ENCODE data around the gene FAM149A.
A peak's percentile ranks its signal among the peaks of the same experiment; 100 is the strongest.

Gene FAM149A

GRCh38 chr4:186166852-186167512 is 62.5 kb downstream of the FAM149A start:
- DNase-seq = no peak

DNA sequence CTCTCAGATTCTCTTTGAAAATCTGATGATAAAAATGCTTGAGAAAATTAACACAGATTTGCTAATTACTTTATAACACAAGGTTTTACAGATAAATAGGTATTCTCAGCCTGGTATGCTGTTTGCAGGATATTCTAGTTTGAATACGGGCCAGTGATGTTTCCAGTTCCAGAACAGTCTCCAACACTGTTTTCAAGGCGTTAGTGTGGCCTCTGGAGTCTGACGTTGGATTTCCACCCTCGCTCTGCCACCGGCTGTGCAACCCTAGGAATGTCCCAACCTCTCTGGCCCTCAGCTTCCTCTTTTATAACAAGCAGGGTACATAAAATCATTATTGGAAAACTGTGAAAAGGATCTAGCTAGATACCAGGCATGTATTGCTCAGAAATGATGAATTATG is 63.1 kb downstream of the FAM149A start:
- DNase-seq = no peak

- DNase-seq = no peak
Measured at GRCh38 chr4:186168750-186169149, 64.2 kb downstream of the FAM149A start.

GRCh38 chr4:186169333-186169944 is 64.9 kb downstream of the FAM149A start:
- DNase-seq = no peak

DNA sequence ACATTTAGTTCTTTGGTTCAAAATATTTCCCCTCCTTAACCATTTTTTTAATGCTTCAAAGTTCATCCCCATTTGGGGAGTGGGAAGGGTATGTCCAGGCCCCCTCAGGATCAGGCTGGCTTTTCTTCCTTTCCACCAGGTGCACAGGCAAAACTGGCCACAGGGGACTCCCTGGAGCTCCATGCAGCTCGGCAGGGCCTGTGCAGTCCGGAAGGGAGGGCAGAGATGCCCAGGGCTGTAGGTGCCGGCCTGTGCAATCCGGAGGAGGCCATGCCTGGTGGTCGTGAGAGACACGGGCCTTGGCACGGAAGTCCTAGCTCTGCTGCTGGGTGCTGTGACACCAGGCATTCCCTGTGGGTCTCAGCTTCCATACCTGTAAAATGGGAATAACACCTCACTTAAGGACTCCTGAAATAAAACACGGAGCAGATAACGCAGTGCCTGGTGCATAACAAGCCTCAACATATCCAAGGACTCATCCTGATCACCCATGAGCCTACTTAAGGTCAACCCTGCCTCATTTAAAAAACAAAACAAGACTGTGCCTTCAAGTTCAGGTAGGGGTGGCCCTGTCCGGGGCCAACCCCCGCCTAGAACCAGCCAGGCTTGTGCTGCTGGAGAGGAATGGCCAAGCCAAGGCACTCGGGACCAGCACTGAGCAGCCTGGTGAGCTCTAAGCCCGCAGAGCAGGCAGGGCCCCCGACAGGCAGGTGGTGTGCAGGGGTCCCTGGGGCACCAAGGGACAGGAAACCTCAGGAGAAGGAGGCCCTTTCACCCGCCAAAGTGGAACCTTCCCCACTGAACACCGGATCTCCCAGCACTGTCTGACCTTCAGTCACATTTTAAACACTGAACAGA is 65.7 kb downstream of the FAM149A start:
- DNase-seq = no peak

- DNase-seq = no peak
Measured at GRCh38 chr4:186170966-186171365, 66.5 kb downstream of the FAM149A start.

DNA sequence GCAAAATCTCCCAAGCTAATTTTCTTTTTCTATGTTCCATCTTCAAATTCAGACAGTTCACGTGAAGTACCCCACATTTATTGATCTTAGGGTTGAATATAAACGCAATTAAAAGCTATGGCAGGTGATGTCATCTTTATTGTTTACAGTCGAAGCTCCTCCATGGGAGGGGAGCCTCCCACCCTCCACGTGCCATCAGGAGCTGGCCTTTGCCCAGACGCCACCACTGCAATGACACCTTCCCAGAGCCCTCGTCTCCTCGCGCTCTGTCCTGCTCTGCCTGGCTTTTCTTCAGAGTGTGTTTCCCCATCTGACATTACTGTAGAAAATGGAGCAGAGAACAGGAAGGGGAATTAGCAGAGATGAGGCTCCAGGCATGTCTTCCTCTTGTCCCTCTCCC is 68.0 kb downstream of the FAM149A start:
- no peak for DNase-seq

- DNase-seq = no peak
Measured at GRCh38 chr4:186188107-186188506, 83.6 kb downstream of the FAM149A start.

DNA sequence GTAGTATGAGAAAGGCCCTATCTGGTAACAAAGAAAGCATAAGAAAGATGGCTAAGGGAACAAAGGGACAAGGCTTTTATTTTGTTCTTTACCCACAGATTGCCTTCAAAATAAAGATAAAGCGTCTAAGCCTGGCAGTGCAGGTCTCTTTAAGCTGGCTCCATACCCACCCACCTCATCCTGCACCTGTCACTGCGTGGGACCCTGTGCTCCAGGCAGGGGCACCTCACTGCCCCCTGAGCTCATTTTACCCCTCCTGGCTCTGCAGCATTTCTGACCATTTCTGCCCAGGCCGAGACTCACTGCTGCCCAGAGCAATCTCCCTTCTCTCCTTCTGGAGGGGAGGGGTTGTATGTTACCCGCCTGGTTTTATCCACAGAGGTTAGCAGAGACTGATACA is 85.2 kb downstream of the FAM149A start:
- no peak for DNase-seq

GRCh38 chr4:186190581-186191199 is 86.2 kb downstream of the FAM149A start:
- DNase-seq = peak; percentile 55

- DNase-seq = peak; percentile 14
Measured at GRCh38 chr4:186191200-186192065, 86.9 kb downstream of the FAM149A start, which contains the start of gene CYP4V2. Gene CYP4V2, plus strand, starts transcription at chr4:186191567. Its CDS starts 257 bp downstream, at chr4:186191824.

DNA sequence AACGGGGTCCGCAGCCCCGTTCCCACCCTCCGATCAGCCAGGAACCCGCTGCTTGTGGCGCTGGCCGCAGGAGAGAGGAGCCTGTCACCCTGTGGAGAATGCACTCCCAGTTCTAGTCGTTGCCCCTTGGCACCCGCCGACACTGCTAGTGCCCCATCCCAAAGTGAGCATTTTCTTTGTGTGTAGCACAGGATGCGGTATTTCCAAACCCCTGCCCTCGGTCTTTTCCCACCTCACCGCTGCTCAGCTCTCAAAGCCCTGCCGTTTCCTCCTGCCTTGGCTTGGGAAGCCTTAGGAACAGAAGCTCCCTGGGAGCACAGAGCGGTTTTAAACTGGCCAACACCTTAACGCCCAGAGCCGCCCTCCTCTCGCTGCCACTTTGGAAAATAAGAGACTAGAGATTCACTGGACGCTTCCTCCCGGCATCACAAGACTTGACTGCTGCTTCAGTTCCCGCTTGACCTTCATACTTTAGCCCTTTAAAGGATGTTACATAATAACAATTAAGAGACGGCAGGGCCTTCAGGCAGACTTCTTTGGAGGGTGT is 87.6 kb downstream of the FAM149A start:
- DNase-seq = peak; percentile 29

DNA sequence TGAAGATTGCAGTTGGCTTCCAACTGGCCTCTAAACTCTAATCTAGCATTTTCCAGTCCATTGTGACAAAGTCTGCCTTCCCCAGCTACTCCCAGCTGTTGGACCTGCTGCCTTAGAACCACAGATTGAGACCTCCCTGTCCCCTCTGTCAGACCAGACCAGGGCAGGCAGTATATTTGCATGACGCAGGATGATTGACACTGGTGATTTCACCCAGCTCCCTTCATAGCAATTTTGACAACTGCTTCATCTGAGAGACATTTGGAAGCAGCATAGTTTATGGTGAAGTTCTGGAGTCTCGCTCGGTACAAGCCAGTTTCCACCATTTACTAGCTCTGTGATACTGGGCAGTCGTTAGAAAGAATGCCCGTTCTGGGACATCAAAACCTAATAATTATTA is 89.3 kb downstream of the FAM149A start:
- no peak for DNase-seq

- no peak for DNase-seq
Measured at GRCh38 chr4:186196063-186196462, 91.6 kb downstream of the FAM149A start.

DNA sequence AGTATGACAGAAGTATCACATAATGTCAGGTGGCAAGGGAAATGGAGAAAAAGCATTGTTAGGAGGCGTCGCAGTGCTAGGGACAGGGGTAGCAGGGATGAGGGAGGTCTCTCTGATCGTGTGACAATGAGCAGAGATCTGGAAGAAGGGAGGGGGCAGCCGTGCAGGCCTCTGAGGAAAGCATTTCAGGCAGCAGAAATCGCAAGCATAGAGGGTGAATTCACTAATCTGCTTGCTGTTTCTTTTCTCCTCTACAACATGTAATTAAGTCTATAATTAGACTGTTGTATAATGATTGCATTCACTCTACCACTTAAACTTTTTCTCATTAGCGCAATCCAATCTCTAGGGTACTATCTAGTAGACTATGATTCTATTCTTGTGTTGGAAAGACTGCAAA is 96.0 kb downstream of the FAM149A start:
- DNase-seq = no peak

GRCh38 chr4:186201010-186201409 is 96.5 kb downstream of the FAM149A start:
- no peak for DNase-seq

GRCh38 chr4:186201535-186202230 is 97.2 kb downstream of the FAM149A start:
- peak; percentile 60 for DNase-seq

GRCh38 chr4:186202490-186203140 is 98.1 kb downstream of the FAM149A start:
- no peak for DNase-seq

GRCh38 chr4:186203406-186203805 is 98.9 kb downstream of the FAM149A start:
- DNase-seq = no peak

- DNase-seq = peak; percentile 65
Measured at GRCh38 chr4:186204103-186204559, 99.6 kb downstream of the FAM149A start.

DNA sequence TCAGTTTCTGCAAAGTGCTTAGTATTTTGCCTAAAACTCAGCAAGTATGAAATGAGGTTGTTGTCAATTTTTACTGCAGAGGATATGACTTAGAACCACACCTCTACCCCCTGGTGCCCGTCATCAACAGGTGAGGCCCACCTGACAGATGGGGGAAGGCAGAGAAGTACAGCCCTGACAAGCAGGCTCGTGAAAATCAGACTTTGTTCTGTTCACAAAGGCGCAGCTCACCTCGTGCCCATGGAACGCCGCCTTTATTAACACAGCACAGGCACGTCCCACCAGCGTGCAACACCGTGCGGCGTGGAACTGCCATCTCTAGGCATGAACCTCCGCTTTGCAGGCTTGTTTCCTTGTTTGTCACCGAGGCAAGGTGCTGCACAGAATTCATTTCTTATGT is 100.2 kb downstream of the FAM149A start:
- no peak for DNase-seq
